H1 (cell line): ENCODE measurements around the gene ANKLE1. TPM values are rescaled to one million over a fixed set of nuclear protein-coding genes. Genes with fewer than 3 reads are reported as not detected.

Experiments
- CTCF ChIA-PET: fragments of 300-600 bp; sonication (Branson Sonifier 250); formaldehyde crosslinking; loops from one replicate; lab custom pipeline; 2021; ENCODE audit not compliant: partially characterized antibody; lab: Charles Lee
- POLR2A ChIA-PET: fragments of 300-600 bp; sonication (Branson Sonifier 250); formaldehyde crosslinking; loops from one replicate; lab custom pipeline; 2021; ENCODE audit warnings: inconsistent platforms; ENCODE audit not compliant: partially characterized antibody; lab: Charles Lee
- DNase-seq, 2 experiments: peaks; one replicate each; pipeline versions ENCODE4 v3.0.0 to v3.0.0-alpha.2; 2010 to 2022; ENCODE audit warnings: low spot score in 2 of 2, low read depth in 1 of 2, mixed read lengths in 1 of 2
- FAIRE-seq: peaks from 2 replicates; lab custom pipeline; 2011; peaks lifted over from hg19 to GRCh38; lab: Jason Lieb, UNC
- H2AFZ ChIP-seq: 2 replicates; pipeline ENCODE4 v1.8.1; 2012; ENCODE audit warnings: low read length, inconsistent platforms
- H2AK5ac ChIP-seq: 2 replicates; pipeline ENCODE4 v1.6.1; 2013; ENCODE audit warnings: low read depth, low read length
- H2BK120ac ChIP-seq: replicated peaks from 2 replicates; pipeline ENCODE3; 2013; ENCODE audit warnings: low read depth, low read length, inconsistent platforms
- H2BK12ac ChIP-seq: 2 replicates; pipeline ENCODE4 v1.6.1; 2013; ENCODE audit warnings: low read depth, low read length
- H2BK15ac ChIP-seq: 2 replicates; pipeline ENCODE4 v1.6.1; 2013; ENCODE audit warnings: low read length
- H2BK20ac ChIP-seq: 2 replicates; pipeline ENCODE4 v1.6.1; 2013; ENCODE audit warnings: low read length
- H2BK5ac ChIP-seq: 2 replicates; pipeline ENCODE4 v1.6.1; 2013; ENCODE audit warnings: low read depth, low read length
- H3K14ac ChIP-seq: 2 replicates; pipeline ENCODE4 v1.6.1; 2013; ENCODE audit warnings: inconsistent platforms; ENCODE audit not compliant: insufficient read length
- H3K18ac ChIP-seq: 2 replicates; pipeline ENCODE4 v1.6.1; 2013; ENCODE audit warnings: low read length; ENCODE audit errors: extremely low read depth
- H3K23ac ChIP-seq: 2 replicates; pipeline ENCODE4 v1.6.1; 2013; ENCODE audit warnings: inconsistent platforms; ENCODE audit not compliant: insufficient read length
- H3K23me2 ChIP-seq: 2 replicates; pipeline ENCODE4 v1.6.1; 2013; ENCODE audit warnings: low read depth, low read length
- H3K27ac ChIP-seq: 2 replicates; pipeline ENCODE4 v1.6.1; 2011; ENCODE audit warnings: low read depth, low read length, inconsistent platforms
- H3K27me3 ChIP-seq, 4 experiments: replicated peaks in 1 of 4; 1 replicate in 1 of 4; 2 replicates in 3 of 4; pipeline versions ENCODE4 v1.6.1 to v1.8.1; 2011 to 2013; ENCODE audit warnings: low read length in 3 of 4, mild to moderate bottlenecking in 3 of 4, inconsistent platforms in 2 of 4, mixed read lengths in 2 of 4, moderate library complexity in 1 of 4; ENCODE audit not compliant: control insufficient read depth in 3 of 4, insufficient read depth in 3 of 4; ENCODE audit errors: extremely low read depth in 1 of 4
- H3K36me3 ChIP-seq, 4 experiments: 2 replicates each; pipeline versions ENCODE4 v1.6.1 to v1.8.1; 2011 to 2013; ENCODE audit warnings: mild to moderate bottlenecking in 4 of 4, low read length in 3 of 4, moderate library complexity in 2 of 4, control low read depth in 1 of 4, inconsistent platforms in 1 of 4; ENCODE audit not compliant: insufficient read depth in 4 of 4, control insufficient read depth in 2 of 4
- H3K4ac ChIP-seq: replicated peaks from 2 replicates; pipeline ENCODE3; 2013; ENCODE audit warnings: low read length, low read depth, mixed read lengths, inconsistent platforms; ENCODE audit not compliant: insufficient read length
- H3K4me1 ChIP-seq, 4 experiments: replicated peaks in 1 of 4; 1 replicate in 1 of 4; 2 replicates in 3 of 4; pipeline versions ENCODE4 v1.6.1 to v1.8.1; 2011 to 2013; ENCODE audit warnings: low read length in 3 of 4, inconsistent platforms in 2 of 4, mixed read lengths in 1 of 4; ENCODE audit not compliant: insufficient read depth in 4 of 4, control insufficient read depth in 3 of 4
- H3K4me2 ChIP-seq, 2 experiments: 2 replicates each; pipeline versions ENCODE4 v1.6.1 to v1.8.1; 2011 to 2013; ENCODE audit warnings: low read depth in 2 of 2, low read length in 2 of 2, control low read depth in 1 of 2, inconsistent platforms in 1 of 2, mild to moderate bottlenecking in 1 of 2; ENCODE audit not compliant: insufficient read depth in 1 of 2
- H3K4me3 ChIP-seq, 4 experiments: fragments of 200-600, 300-600 bp in 1 of 4; sonication (generic), shearing (Covaris generic), sonication (Bioruptor Twin) in 1 of 4; 2 replicates each; pipeline versions ENCODE4 v1.5.1 to v1.8.1; 2011 to 2016; ENCODE audit warnings: low read length in 4 of 4, low read depth in 3 of 4, control low read depth in 2 of 4, inconsistent platforms in 2 of 4, mild to moderate bottlenecking in 2 of 4, mixed read lengths in 1 of 4, moderate library complexity in 1 of 4; ENCODE audit not compliant: insufficient read depth in 2 of 4; ENCODE audit errors: extremely low read depth in 1 of 4
- H3K56ac ChIP-seq: replicated peaks from 2 replicates; pipeline ENCODE3; 2013; ENCODE audit warnings: low read depth, mild to moderate bottlenecking, mixed read lengths, low read length, inconsistent platforms; ENCODE audit not compliant: insufficient read length
- H3K79me1 ChIP-seq: 2 replicates; pipeline ENCODE4 v1.6.1; 2013; ENCODE audit warnings: low read depth, low read length, control low read depth
- H3K79me2 ChIP-seq, 2 experiments: 2 replicates each; pipeline versions ENCODE4 v1.6.1 to v1.8.1; 2012 to 2013; ENCODE audit warnings: low read length in 2 of 2, mild to moderate bottlenecking in 2 of 2, inconsistent platforms in 1 of 2; ENCODE audit not compliant: insufficient read depth in 2 of 2, control insufficient read depth in 1 of 2
- H3K9ac ChIP-seq, 4 experiments: replicated peaks in 1 of 4; 1 replicate in 1 of 4; 2 replicates in 3 of 4; pipeline versions ENCODE4 v1.6.1 to v1.8.1; 2011 to 2013; ENCODE audit warnings: low read depth in 3 of 4, low read length in 3 of 4, control low read depth in 2 of 4, mild to moderate bottlenecking in 2 of 4, moderate library complexity in 2 of 4, inconsistent platforms in 1 of 4; ENCODE audit errors: extremely low read depth in 1 of 4
- H3K9me3 ChIP-seq, 2 experiments: 2 replicates each; pipeline versions ENCODE4 v1.6.1 to v1.8.1; 2012 to 2013; ENCODE audit warnings: mild to moderate bottlenecking in 2 of 2, moderate library complexity in 2 of 2, control low read depth in 1 of 2, inconsistent platforms in 1 of 2, low read depth in 1 of 2, low read length in 1 of 2, mixed read lengths in 1 of 2; ENCODE audit not compliant: insufficient read depth in 2 of 2
- H4K20me1 ChIP-seq, 2 experiments: replicated peaks in 1 of 2; 2 replicates each; pipeline versions ENCODE3 to v1.8.1; 2011 to 2013; ENCODE audit warnings: inconsistent platforms in 2 of 2, low read length in 2 of 2, mild to moderate bottlenecking in 1 of 2; ENCODE audit not compliant: insufficient read depth in 2 of 2, control insufficient read depth in 1 of 2
- H4K5ac ChIP-seq: 2 replicates; pipeline ENCODE4 v1.6.1; 2013; ENCODE audit warnings: low read length, low read depth, mixed read lengths, inconsistent platforms; ENCODE audit not compliant: insufficient read length
- H4K8ac ChIP-seq: 2 replicates; pipeline ENCODE4 v1.8.0; 2013; ENCODE audit warnings: mild to moderate bottlenecking, moderate library complexity, low read length, inconsistent platforms; ENCODE audit not compliant: insufficient read depth; ENCODE audit errors: extremely low read depth
- H4K91ac ChIP-seq: replicated peaks from 2 replicates; pipeline ENCODE3; 2013; ENCODE audit warnings: low read length, mixed read lengths, inconsistent platforms; ENCODE audit not compliant: insufficient read length
- BRCA1 ChIP-seq: IDR thresholded peaks from 2 replicates; pipeline ENCODE4 v1.6.1; 2012; ENCODE audit warnings: low read depth, low read length, improper control_type of control experiment
- CTBP2 ChIP-seq: IDR thresholded peaks from 2 replicates; pipeline ENCODE4 v1.7.0; 2011; ENCODE audit warnings: borderline replicate concordance, mild to moderate bottlenecking, moderate library complexity, mixed read lengths, low read length; ENCODE audit not compliant: insufficient read depth, insufficient read length
- EZH2 ChIP-seq: fragments of 200-600 bp; sonication (generic); IDR thresholded peaks from 2 replicates; pipeline ENCODE4 v1.7.1; 2012; ENCODE audit warnings: low read depth, mild to moderate bottlenecking, moderate library complexity, low read length, inconsistent platforms; ENCODE audit not compliant: severe bottlenecking
- HDAC6 ChIP-seq: IDR thresholded peaks from one replicate; pipeline ENCODE4 v1.7.1; 2012; ENCODE audit warnings: low read depth, mild to moderate bottlenecking, inconsistent platforms, low read length, moderate library complexity
- JUND ChIP-seq: IDR thresholded peaks from 2 replicates; pipeline ENCODE4 v1.6.1; 2011; ENCODE audit warnings: mild to moderate bottlenecking, improper control_type of control experiment, low read length
- WGBS, 2 experiments: shearing (Covaris generic) in 1 of 2; methylation state at CpG; one replicate each; pipeline versions ENCODE4 v1.1.6 to v1.1.7; 2013 to 2015; ENCODE audit warnings: low lambda C conversion rate in 2 of 2, mixed read lengths in 2 of 2, inconsistent platforms in 1 of 2, low coverage in 1 of 2, missing lambda C conversion rate in 1 of 2; ENCODE audit not compliant: insufficient replicate concordance in 2 of 2, insufficient coverage in 1 of 2, insufficient read length in 1 of 2; ENCODE audit errors: extremely low coverage in 1 of 2, missing lambda C conversion rate in 1 of 2; 5-methylcytosine and 5-hydroxymethylcytosine counted together
- polyA plus RNA-seq, 7 experiments: library from polyadenylated mRNA; depleted of rRNA in 3 of 7; stranded (reverse) in 5 of 7; unstranded in 2 of 7; fragments of >200 nt in 5 of 7; fragments of 200-250 nt in 2 of 7; gene quantifications; 1 replicate in 5 of 7; 2 replicates in 1 of 7; 4 replicates in 1 of 7; pipeline versions ENCODE4 v1.2.1 to v1.2.3, GENCODE V29; 2011 to 2013; ENCODE audit warnings: missing spikeins in 2 of 7, mixed read lengths in 2 of 7
- total RNA-seq: library from RNA; stranded (reverse); fragmentation: NEBNext Ultra II Directional; extraction: Animal tissue kit (Norgen Biotek cat#: 25700); gene quantifications from 2 replicates; pipeline ENCODE4 v1.2.1, GENCODE V29; 2021

Gene ANKLE1
- total and polyA plus RNA-seq, 2 of the 8 experiments (the other 6 are each of a cell fraction or from before 2014, with no cell fraction given): 6.1 to 9.6 TPM

DNA sequence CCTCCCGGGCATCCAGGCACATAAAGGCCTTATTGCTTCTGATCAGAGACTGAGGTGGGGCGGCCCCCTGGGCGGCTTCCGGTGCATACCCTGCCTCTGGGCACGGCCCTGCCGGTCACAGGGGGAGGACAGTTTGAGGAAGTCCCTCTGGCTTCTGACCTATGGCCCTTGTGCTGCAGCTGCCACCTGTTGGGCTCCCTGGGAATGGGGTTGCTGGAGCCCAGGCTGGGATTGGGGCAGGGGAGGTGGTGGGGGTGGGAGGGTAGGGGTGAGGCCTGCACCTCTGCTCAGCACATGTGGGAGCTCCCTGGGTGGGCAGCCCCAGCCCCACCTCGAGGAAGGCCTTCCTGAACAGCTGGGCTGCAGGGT lies 42.2 kb downstream of the ANKLE1 start:
- no peak for TF ChIP-seq CTBP2
- TF ChIP-seq BRCA1: no peak
- TF ChIP-seq EZH2: no peak
- TF ChIP-seq JUND: no peak
- TF ChIP-seq HDAC6: no peak
- TF ChIP-seq, all 59 proteins: peak for 0
- Histone ChIP-seq H2BK5ac (no peak overlapping the region), H4K91ac (no peak overlapping the region), H4K20me1 (peaks cover 0 to 3% of the 10 kb centered on the region in 2 experiments), H3K4ac (no peak overlapping the region), H3K23ac (no peak overlapping the region), H3K4me3 (no peak overlapping the region), H2BK12ac (no peak overlapping the region), H3K14ac (no peak overlapping the region), H2AFZ (no peak overlapping the region), H2BK20ac (no peak overlapping the region), H4K5ac (no peak overlapping the region), H3K27me3 (no peaks in the 10 kb centered on the region), H3K27ac (no peak overlapping the region), H3K23me2 (peaks cover 5% of the 10 kb centered on the region; the same call in 1 of the 2 replicates), H3K4me2 (no peak overlapping the region), H3K9me3 (no peaks in the 10 kb centered on the region), H3K56ac (no peak overlapping the region), H2BK120ac (no peak overlapping the region), H2BK15ac (no peak overlapping the region), H3K18ac (no peak overlapping the region), H3K79me2 (no peaks in the 10 kb centered on the region), H2AK5ac (no peak overlapping the region), H3K4me1 (peaks cover 0 to 15% (median 9%) of the 10 kb centered on the region in 4 experiments; a peak in 4 of 7 replicates), H3K36me3 (peaks cover 2 to 35% (median 15%) of the 10 kb centered on the region in 4 experiments; a peak in 5 of 8 replicates), H3K79me1 (no peaks in the 10 kb centered on the region; the same call in 1 of the 2 replicates), H3K9ac (no peak overlapping the region), H4K8ac (no peak overlapping the region)
- FAIRE-seq (no peak), DNase-seq (no peak)
- WGBS, 2 experiments: 91% methylated on average over 6 of the region's 7 CpGs; no CpG with 5 or more reads in 1 of the 2 experiments
- ChIA-PET CTCF (interaction anchor here (1.2 to 3.1 kb wide), 2 partner anchors 12 to 66 kb away, joined by 4 to 7 read pairs; partner anchors contain the start of gene ANO8), POLR2A (interaction anchor here (1.0 to 17.1 kb wide), 4 partner anchors 13 to 108 kb away, joined by 3 to 329 read pairs (median 52); partner anchors contain the start of genes ABHD8, ANO8, DDA1 and GTPBP3)
